HepG2 (cell line): ENCODE results near the gene SAMD4A. TPM values are rescaled to one million over a fixed set of nuclear protein-coding genes. Genes with fewer than 3 reads are reported as not detected.

Experiments
- ATF7 ChIP-seq, 2 experiments: fragments of 450-650 bp in 1 of 2; sonication (generic) in 1 of 2; formaldehyde crosslinking in 1 of 2; IDR thresholded peaks; 2 replicates each; pipeline versions ENCODE4 v1.4.0 to v1.6.1; 2016 to 2020; ENCODE audit warnings: antibody characterized with exemption in 1 of 2, mild to moderate bottlenecking in 1 of 2, missing genetic modification reagents in 1 of 2
- CTCF ChIP-seq: sonication (generic); formaldehyde crosslinking; IDR thresholded peaks from 2 replicates; pipeline ENCODE4 v1.5.0; 2020; ENCODE audit warnings: mild to moderate bottlenecking, missing genetic modification reagents, moderate library complexity
- DPF2 ChIP-seq: sonication (generic); formaldehyde crosslinking; IDR thresholded peaks from 2 replicates; pipeline ENCODE4 v1.4.0; 2020; ENCODE audit warnings: mild to moderate bottlenecking, low read depth, missing genetic modification reagents, borderline replicate concordance
- DZIP1 ChIP-seq: sonication (generic); formaldehyde crosslinking; IDR thresholded peaks from 2 replicates; pipeline ENCODE4 v1.5.0; 2020; ENCODE audit warnings: mild to moderate bottlenecking, missing genetic modification reagents
- FOSL2 ChIP-seq: sonication (generic); formaldehyde crosslinking; IDR thresholded peaks from 2 replicates; pipeline ENCODE4 v1.4.0; 2020; ENCODE audit warnings: missing genetic modification reagents
- FOXJ3 ChIP-seq: sonication (generic); formaldehyde crosslinking; IDR thresholded peaks from 2 replicates; pipeline ENCODE4 v1.4.0; 2020; ENCODE audit warnings: missing genetic modification reagents, mild to moderate bottlenecking, borderline replicate concordance
- IKZF1 ChIP-seq: fragments of 450-650 bp; IDR thresholded peaks from 2 replicates; pipeline ENCODE4 v1.7.1; 2016
- IRF2 ChIP-seq: IDR thresholded peaks from 2 replicates; pipeline ENCODE4 v1.6.1; 2018; ENCODE audit warnings: missing genetic modification reagents, missing compliant biosample characterization
- KDM5A ChIP-seq: fragments of 200-600 bp; sonication (generic); IDR thresholded peaks from 2 replicates; pipeline ENCODE4 v1.7.0; 2018; ENCODE audit warnings: antibody characterized with exemption, mild to moderate bottlenecking, low read length, borderline replicate concordance
- PATZ1 ChIP-seq: sonication (generic); formaldehyde crosslinking; IDR thresholded peaks from 2 replicates; pipeline ENCODE4 v1.4.0; 2020; ENCODE audit warnings: missing genetic modification reagents
- PPARG ChIP-seq: conservative IDR thresholded peaks from 2 replicates; pipeline ENCODE4 v1.6.1; 2016; ENCODE audit warnings: missing biosample characterization, missing genetic modification reagents
- RARA ChIP-seq: IDR thresholded peaks from 2 replicates; pipeline ENCODE4 v1.6.1; 2016; ENCODE audit warnings: missing genetic modification reagents, missing compliant biosample characterization
- RFX3 ChIP-seq: IDR thresholded peaks from 2 replicates; pipeline ENCODE4 v1.6.1; 2016; ENCODE audit warnings: missing biosample characterization, missing genetic modification reagents
- TOPORS ChIP-seq: sonication (generic); formaldehyde crosslinking; IDR thresholded peaks from 2 replicates; pipeline ENCODE4 v1.8.0; 2023; ENCODE audit warnings: mild to moderate bottlenecking, missing genetic modification reagents
- ZNF17 ChIP-seq: sonication (generic); formaldehyde crosslinking; IDR thresholded peaks from 2 replicates; pipeline ENCODE4 v1.5.0; 2020; ENCODE audit warnings: mild to moderate bottlenecking, missing genetic modification reagents
- ZNF292 ChIP-seq: sonication (generic); formaldehyde crosslinking; IDR thresholded peaks from 2 replicates; pipeline ENCODE4 v1.8.1; 2022; ENCODE audit warnings: mild to moderate bottlenecking, low read depth, missing genetic modification reagents, borderline replicate concordance
- ZNF510 ChIP-seq: sonication (generic); formaldehyde crosslinking; IDR thresholded peaks from 2 replicates; pipeline ENCODE4 v1.4.0; 2020; ENCODE audit warnings: low read depth, mild to moderate bottlenecking, missing genetic modification reagents
- ZNF557 ChIP-seq: sonication (generic); formaldehyde crosslinking; IDR thresholded peaks from 2 replicates; pipeline ENCODE4 v1.4.0; 2020; ENCODE audit warnings: missing genetic modification reagents
- ZNF597 ChIP-seq: sonication (generic); formaldehyde crosslinking; IDR thresholded peaks from 2 replicates; pipeline ENCODE4 v1.5.0; 2020; ENCODE audit warnings: missing genetic modification reagents
- ZNF660 ChIP-seq: sonication (generic); formaldehyde crosslinking; IDR thresholded peaks from 2 replicates; pipeline ENCODE4 v1.5.1; 2020; ENCODE audit warnings: mild to moderate bottlenecking, low read depth, missing genetic modification reagents, borderline replicate concordance
- polyA plus RNA-seq, 8 experiments: library from polyadenylated mRNA; depleted of rRNA in 3 of 8; stranded (reverse) in 7 of 8; unstranded in 1 of 8; fragments of >200 nt; fragmentation: Illumina TruSeq in 4 of 8; extraction: Trizol in 4 of 8; gene quantifications; 2 replicates each; pipeline versions ENCODE4 v1.2.1 to v1.2.3, GENCODE V29; 2011 to 2016; ENCODE audit warnings: low read depth in 4 of 8, missing spikeins in 1 of 8, mixed read lengths in 1 of 8; ENCODE audit not compliant: insufficient read depth in 1 of 8
- total RNA-seq, 5 experiments: library from RNA; depleted of rRNA; stranded (reverse); fragments of >200 nt; fragmentation: Illumina TruSeq; extraction: Trizol; gene quantifications; 2 replicates each; pipeline ENCODE4 v1.2.3, GENCODE V29; 2016; ENCODE audit warnings: low read depth in 1 of 5
- TF ChIP-seq, protein P1 (sequence below): sonication (generic); formaldehyde crosslinking; IDR thresholded peaks from 2 replicates; pipeline ENCODE4 v1.5.0; 2020; ENCODE audit warnings: mild to moderate bottlenecking, low read depth, missing genetic modification reagents, borderline replicate concordance

Gene SAMD4A
- total and polyA plus RNA-seq, 2 of the 13 experiments (the other 11 are each of a cell fraction or from before 2014, with no cell fraction given), result 11.8 to 13.0 TPM

DNA sequence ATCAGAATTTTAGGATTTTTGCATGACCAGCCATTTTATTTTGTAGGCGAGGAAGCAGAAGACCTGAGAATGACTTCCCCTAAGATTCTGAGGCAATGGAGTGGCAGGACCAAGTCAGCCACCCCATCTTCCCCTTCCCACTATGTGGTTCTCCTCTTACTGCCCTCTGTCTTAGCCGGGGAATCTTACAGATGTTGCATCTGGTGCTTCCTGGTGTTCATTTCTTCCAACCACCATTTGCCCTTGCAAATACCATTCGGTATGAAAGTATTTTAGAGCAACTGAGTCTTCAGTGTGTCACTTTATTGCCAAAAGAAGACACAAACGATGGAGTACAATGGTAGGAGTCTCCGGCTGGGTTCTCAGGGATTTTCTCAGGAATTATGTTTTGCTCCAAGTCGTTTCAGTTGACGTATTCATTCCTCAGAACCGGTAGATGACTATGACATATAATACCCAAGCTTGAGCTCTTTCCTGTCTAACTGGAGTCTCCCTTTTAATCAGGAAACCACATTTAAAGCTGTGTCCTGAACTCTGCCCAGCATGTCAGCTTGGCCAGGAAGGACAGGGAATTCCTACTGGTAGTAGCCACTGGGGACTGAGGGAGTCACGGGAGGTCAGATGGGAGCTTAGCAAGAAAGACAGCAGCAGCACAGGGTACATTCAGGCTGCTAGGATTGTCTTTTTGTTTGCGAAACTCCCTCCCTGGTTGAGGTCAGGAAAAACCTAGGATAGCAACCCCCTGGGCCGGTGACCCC is 87.0 kb downstream of the SAMD4A start (continued):
- peak; percentile 44; the same call in 1 of the 2 replicates for TF ChIP-seq PATZ1 (CRISPR knock-in tag)
- TF ChIP-seq ZNF292 (CRISPR knock-in tag), result peak; percentile 83; the same call in 1 of the 2 replicates
- no peak for TF ChIP-seq ATF7 (IDR thresholded peaks at IDR 0.05)
- no peak for TF ChIP-seq ATF7 (CRISPR knock-in tag; IDR thresholded peaks at IDR 0.05)
- 0 out of 2 replicates have a peak, but pooled peaks have one; percentile 9 for TF ChIP-seq CTCF
- TF ChIP-seq ZNF557 (CRISPR knock-in tag), result no peak
- no peak for TF ChIP-seq FOXJ3 (CRISPR knock-in tag)
- TF ChIP-seq KDM5A, result no peak
- TF ChIP-seq RFX3 (CRISPR knock-in tag), result no peak
- no peak for TF ChIP-seq ZNF17 (CRISPR knock-in tag)
- TF ChIP-seq DZIP1 (CRISPR knock-in tag), result no peak
- TF ChIP-seq ZNF510 (CRISPR knock-in tag), result no peak
- peak; percentile 58 for TF ChIP-seq PPARG (CRISPR knock-in tag)
- TF ChIP-seq RARA, result peak; percentile 91
- TF ChIP-seq DPF2 (CRISPR knock-in tag), result peak; percentile 57; the same call in 1 of the 2 replicates
- TF ChIP-seq IKZF1, result no peak
- no peak for TF ChIP-seq ZNF597 (CRISPR knock-in tag)
- TF ChIP-seq TOPORS, result no peak
- TF ChIP-seq, protein P1, sequence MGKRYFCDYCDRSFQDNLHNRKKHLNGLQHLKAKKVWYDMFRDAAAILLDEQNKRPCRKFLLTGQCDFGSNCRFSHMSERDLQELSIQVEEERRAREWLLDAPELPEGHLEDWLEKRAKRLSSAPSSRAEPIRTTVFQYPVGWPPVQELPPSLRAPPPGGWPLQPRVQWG (CRISPR knock-in tag), result no peak
- TF ChIP-seq ZNF660 (CRISPR knock-in tag), result no peak
- TF ChIP-seq IRF2 (CRISPR knock-in tag), result peak; percentile 63; the same call in 1 of the 2 replicates
- TF ChIP-seq FOSL2 (CRISPR knock-in tag), result peak; percentile 50; the same call in 1 of the 2 replicates
